Karpas-422 (cell line): ENCODE measurements around the gene SPECC1. TPM values are rescaled to one million over a fixed set of nuclear protein-coding genes. Genes with fewer than 3 reads are reported as not detected.

Experiments used
- DNase-seq: peaks from one replicate; pipeline ENCODE4 v3.0.0-alpha.2; 2015
- H2AFZ ChIP-seq: fragments of 200-600 bp; sonication (generic); 2 replicates; pipeline ENCODE4 v1.6.1; 2014; ENCODE audit warnings: antibody characterized with exemption, low read length, mixed read lengths
- H3K27ac ChIP-seq: fragments of 200-600 bp; sonication (generic); 2 replicates; pipeline ENCODE4 v1.5.1; 2014; ENCODE audit warnings: mild to moderate bottlenecking, low read length, moderate library complexity
- H3K27me3 ChIP-seq: fragments of 200-600 bp; sonication (generic); 2 replicates; pipeline ENCODE4 v1.6.1; 2014; ENCODE audit warnings: low read length, mixed read lengths
- H3K36me3 ChIP-seq: fragments of 200-600 bp; sonication (generic); 2 replicates; pipeline ENCODE4 v1.6.1; 2014; ENCODE audit warnings: low read length, mixed read lengths; ENCODE audit not compliant: insufficient read depth
- H3K4me1 ChIP-seq: fragments of 200-600 bp; sonication (generic); 2 replicates; pipeline ENCODE4 v1.6.1; 2014; ENCODE audit warnings: mild to moderate bottlenecking, low read length, mixed read lengths
- H3K4me2 ChIP-seq: fragments of 200-600 bp; sonication (generic); 2 replicates; pipeline ENCODE4 v1.6.1; 2014; ENCODE audit warnings: low read length, low read depth, mild to moderate bottlenecking; ENCODE audit not compliant: poor library complexity, severe bottlenecking
- H3K4me3 ChIP-seq: fragments of 200-600 bp; sonication (generic); 2 replicates; pipeline ENCODE4 v1.5.1; 2014; ENCODE audit warnings: mild to moderate bottlenecking, antibody characterized with exemption, low read length, mixed read lengths
- H3K79me2 ChIP-seq: fragments of 200-600 bp; sonication (generic); 2 replicates; pipeline ENCODE4 v1.6.1; 2014; ENCODE audit warnings: mild to moderate bottlenecking, low read length, mixed read lengths
- H3K9ac ChIP-seq: fragments of 200-600 bp; sonication (generic); 2 replicates; pipeline ENCODE4 v1.6.0; 2014; ENCODE audit warnings: low read length
- H3K9me2 ChIP-seq: fragments of 200-600 bp; sonication (generic), shearing (Covaris generic); replicated peaks from 2 replicates; pipeline ENCODE4 v1.6.0; 2014; ENCODE audit warnings: mild to moderate bottlenecking, low read length, moderate library complexity; ENCODE audit not compliant: insufficient read depth
- H3K9me3 ChIP-seq: fragments of 300-700, 200-600 bp; sonication (generic); 2 replicates; pipeline ENCODE4 v1.6.1; 2014; ENCODE audit warnings: low read length, mixed read lengths
- H4K20me1 ChIP-seq: fragments of 200-600 bp; sonication (generic); 2 replicates; pipeline ENCODE4 v1.6.1; 2014; ENCODE audit warnings: mild to moderate bottlenecking, antibody characterized with exemption, low read length, low read depth; ENCODE audit not compliant: insufficient read depth
- total RNA-seq: library from RNA; depleted of rRNA; stranded (reverse); fragments of >200 nt; shearing (Covaris generic); gene quantifications from 2 replicates; pipeline ENCODE4 v1.2.3, GENCODE V29; 2014; ENCODE audit warnings: low replicate concordance

SPECC1 gene
- total RNA-seq, 1 experiment from 2014 or later, result not detected

GRCh38 chr17:20208717-20209116, 199.6 kb downstream of the SPECC1 start:
- Histone ChIP-seq H3K9me2 (no peaks in the 10 kb centered on the region), H3K27me3 (no peaks in the 10 kb centered on the region), H3K9ac (no peak overlapping the region), H3K79me2 (no peaks in the 10 kb centered on the region), H2AFZ (no peak overlapping the region), H3K4me2 (no peak overlapping the region), H3K4me1 (no peaks in the 10 kb centered on the region), H3K27ac (no peak overlapping the region), H3K4me3 (no peak overlapping the region), H4K20me1 (no peaks in the 10 kb centered on the region), H3K36me3 (no peaks in the 10 kb centered on the region), H3K9me3 (no peaks in the 10 kb centered on the region)
- DNase-seq, result no peak

GRCh38 chr17:20210180-20210579, 201.0 kb downstream of the SPECC1 start:
- DNase-seq, result no peak
- H3K79me2 ChIP-seq, result no peaks in the 10 kb centered on the region
- H3K27me3 ChIP-seq, result no peaks in the 10 kb centered on the region
- no peak overlapping the region for H3K27ac ChIP-seq
- no peak overlapping the region for H2AFZ ChIP-seq
- no peak overlapping the region for H3K4me3 ChIP-seq
- no peaks in the 10 kb centered on the region for H3K9me2 ChIP-seq
- H4K20me1 ChIP-seq, result no peaks in the 10 kb centered on the region
- no peaks in the 10 kb centered on the region for H3K9me3 ChIP-seq
- H3K4me2 ChIP-seq, result no peak overlapping the region
- no peaks in the 10 kb centered on the region for H3K4me1 ChIP-seq
- H3K9ac ChIP-seq, result no peak overlapping the region
- H3K36me3 ChIP-seq, result no peaks in the 10 kb centered on the region

GRCh38 chr17:20210614-20211013, 201.5 kb downstream of the SPECC1 start:
- Histone ChIP-seq H3K27me3 (no peaks in the 10 kb centered on the region), H3K4me3 (no peak overlapping the region), H4K20me1 (no peaks in the 10 kb centered on the region), H3K36me3 (no peaks in the 10 kb centered on the region), H3K27ac (no peak overlapping the region), H3K4me1 (no peaks in the 10 kb centered on the region), H3K4me2 (no peak overlapping the region), H2AFZ (no peak overlapping the region), H3K79me2 (no peaks in the 10 kb centered on the region), H3K9me2 (no peaks in the 10 kb centered on the region), H3K9ac (no peak overlapping the region), H3K9me3 (no peaks in the 10 kb centered on the region)
- DNase-seq, result no peak

- Histone ChIP-seq H2AFZ (no peak overlapping the region), H3K4me2 (no peak overlapping the region), H3K9me2 (no peaks in the 10 kb centered on the region), H4K20me1 (no peaks in the 10 kb centered on the region), H3K9ac (no peak overlapping the region), H3K27ac (no peak overlapping the region), H3K79me2 (no peaks in the 10 kb centered on the region), H3K9me3 (no peaks in the 10 kb centered on the region), H3K4me1 (no peaks in the 10 kb centered on the region), H3K36me3 (no peaks in the 10 kb centered on the region), H3K27me3 (no peaks in the 10 kb centered on the region), H3K4me3 (no peak overlapping the region)
- no peak for DNase-seq
Measured at GRCh38 chr17:20211246-20211645, 202.1 kb downstream of the SPECC1 start.

- no peaks in the 10 kb centered on the region for H3K79me2 ChIP-seq
- no peaks in the 10 kb centered on the region for H3K9me2 ChIP-seq
- no peak overlapping the region for H3K27ac ChIP-seq
- H3K9me3 ChIP-seq, result no peaks in the 10 kb centered on the region
- no peak overlapping the region for H2AFZ ChIP-seq
- no peaks in the 10 kb centered on the region for H3K36me3 ChIP-seq
- no peaks in the 10 kb centered on the region for H3K4me1 ChIP-seq
- no peaks in the 10 kb centered on the region for H4K20me1 ChIP-seq
- no peak overlapping the region for H3K4me2 ChIP-seq
- H3K9ac ChIP-seq, result no peak overlapping the region
- H3K27me3 ChIP-seq, result no peaks in the 10 kb centered on the region
- DNase-seq, result no peak
- no peak overlapping the region for H3K4me3 ChIP-seq
Measured at GRCh38 chr17:20213449-20213848, 204.3 kb downstream of the SPECC1 start.

GRCh38 chr17:20214794-20215193, 205.6 kb downstream of the SPECC1 start:
- no peaks in the 10 kb centered on the region for H3K9me2 ChIP-seq
- H3K9ac ChIP-seq, result no peak overlapping the region
- H3K36me3 ChIP-seq, result no peaks in the 10 kb centered on the region
- no peak overlapping the region for H2AFZ ChIP-seq
- no peaks in the 10 kb centered on the region for H3K4me1 ChIP-seq
- H3K4me3 ChIP-seq, result no peak overlapping the region
- no peaks in the 10 kb centered on the region for H3K27me3 ChIP-seq
- no peaks in the 10 kb centered on the region for H3K79me2 ChIP-seq
- no peak for DNase-seq
- no peaks in the 10 kb centered on the region for H4K20me1 ChIP-seq
- H3K9me3 ChIP-seq, result no peaks in the 10 kb centered on the region
- H3K4me2 ChIP-seq, result no peak overlapping the region
- H3K27ac ChIP-seq, result no peak overlapping the region

- Histone ChIP-seq H3K27ac (no peak overlapping the region), H3K4me1 (no peaks in the 10 kb centered on the region), H3K36me3 (no peaks in the 10 kb centered on the region), H2AFZ (no peak overlapping the region), H3K9me3 (no peaks in the 10 kb centered on the region), H3K4me2 (no peak overlapping the region), H3K27me3 (no peaks in the 10 kb centered on the region), H3K79me2 (no peaks in the 10 kb centered on the region), H3K9me2 (no peaks in the 10 kb centered on the region), H4K20me1 (no peaks in the 10 kb centered on the region), H3K4me3 (no peak overlapping the region), H3K9ac (no peak overlapping the region)
- no peak for DNase-seq
Measured at GRCh38 chr17:20216154-20216815, 207.1 kb downstream of the SPECC1 start.

GRCh38 chr17:20216853-20217252, 207.7 kb downstream of the SPECC1 start:
- Histone ChIP-seq H3K9me2 (no peaks in the 10 kb centered on the region), H3K27ac (no peak overlapping the region), H3K4me1 (no peaks in the 10 kb centered on the region), H2AFZ (no peak overlapping the region), H3K79me2 (no peaks in the 10 kb centered on the region), H3K4me2 (no peak overlapping the region), H3K36me3 (no peaks in the 10 kb centered on the region), H3K9ac (no peak overlapping the region), H4K20me1 (no peaks in the 10 kb centered on the region), H3K27me3 (no peaks in the 10 kb centered on the region), H3K9me3 (no peaks in the 10 kb centered on the region), H3K4me3 (no peak overlapping the region)
- DNase-seq, result no peak
